ENCODE results near the gene CELF1.

CELF1 gene

DNA sequence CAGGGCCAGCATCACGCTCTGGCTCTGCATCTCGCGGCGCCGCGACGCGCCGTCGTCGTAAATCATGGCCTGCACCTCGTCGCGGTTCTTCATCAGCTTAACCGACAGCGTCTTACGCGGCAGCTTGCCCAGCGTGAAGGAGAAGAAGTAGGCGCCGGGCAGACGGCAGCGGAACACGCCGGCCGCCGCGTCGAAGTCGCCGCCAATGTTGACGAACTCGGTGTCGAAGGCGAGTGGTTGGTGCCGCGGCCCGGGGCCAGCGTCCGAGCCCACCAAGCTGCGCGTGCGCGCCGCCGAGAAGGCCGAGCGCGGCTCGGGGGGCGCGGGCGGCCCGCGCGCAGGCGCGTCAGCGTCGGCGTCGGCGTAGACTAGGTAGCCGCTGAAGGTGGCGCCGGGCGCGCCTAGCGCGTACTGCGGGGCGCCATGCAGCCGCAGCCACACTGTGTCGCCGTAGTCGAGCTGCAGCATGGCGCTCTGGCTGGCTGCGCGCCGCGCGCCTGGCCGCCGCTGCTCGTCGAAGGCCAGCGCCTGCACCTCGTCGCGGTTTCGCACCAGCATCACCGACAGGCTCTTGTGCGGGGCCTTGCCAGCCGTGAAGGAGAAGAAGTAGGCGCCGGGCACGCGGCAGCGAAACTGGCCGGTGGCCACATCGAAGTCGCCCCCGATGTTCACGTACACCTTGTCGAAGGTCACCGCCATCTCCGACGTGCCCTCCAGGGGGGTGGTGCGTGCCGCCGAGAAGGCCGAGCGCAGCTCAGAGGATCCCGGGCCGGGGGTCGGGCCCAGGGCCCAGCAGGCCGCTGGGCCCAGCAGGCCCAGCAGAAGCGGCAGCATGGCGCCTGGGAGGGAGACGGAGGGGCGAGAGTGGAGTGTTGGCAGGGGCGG, 37.3 kb upstream of the CELF1 start:
- TF ChIP-seq, protein P1, sequence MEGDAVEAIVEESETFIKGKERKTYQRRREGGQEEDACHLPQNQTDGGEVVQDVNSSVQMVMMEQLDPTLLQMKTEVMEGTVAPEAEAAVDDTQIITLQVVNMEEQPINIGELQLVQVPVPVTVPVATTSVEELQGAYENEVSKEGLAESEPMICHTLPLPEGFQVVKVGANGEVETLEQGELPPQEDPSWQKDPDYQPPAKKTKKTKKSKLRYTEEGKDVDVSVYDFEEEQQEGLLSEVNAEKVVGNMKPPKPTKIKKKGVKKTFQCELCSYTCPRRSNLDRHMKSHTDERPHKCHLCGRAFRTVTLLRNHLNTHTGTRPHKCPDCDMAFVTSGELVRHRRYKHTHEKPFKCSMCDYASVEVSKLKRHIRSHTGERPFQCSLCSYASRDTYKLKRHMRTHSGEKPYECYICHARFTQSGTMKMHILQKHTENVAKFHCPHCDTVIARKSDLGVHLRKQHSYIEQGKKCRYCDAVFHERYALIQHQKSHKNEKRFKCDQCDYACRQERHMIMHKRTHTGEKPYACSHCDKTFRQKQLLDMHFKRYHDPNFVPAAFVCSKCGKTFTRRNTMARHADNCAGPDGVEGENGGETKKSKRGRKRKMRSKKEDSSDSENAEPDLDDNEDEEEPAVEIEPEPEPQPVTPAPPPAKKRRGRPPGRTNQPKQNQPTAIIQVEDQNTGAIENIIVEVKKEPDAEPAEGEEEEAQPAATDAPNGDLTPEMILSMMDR (conservative IDR thresholded peaks at IDR 0.05; ENCODE audit: low read length) = no peak
- no peak for TF ChIP-seq EZH2phosphoT487 (IDR thresholded peaks at IDR 0.05; ENCODE audit: borderline replicate concordance)
- peak overlapping the region; percentile 88 for H3K9ac ChIP-seq (ENCODE audit: low read depth, low read length, poor library complexity, severe bottlenecking)
- no peak overlapping the region for H2AFZ ChIP-seq (ENCODE audit: low read length)

DNA sequence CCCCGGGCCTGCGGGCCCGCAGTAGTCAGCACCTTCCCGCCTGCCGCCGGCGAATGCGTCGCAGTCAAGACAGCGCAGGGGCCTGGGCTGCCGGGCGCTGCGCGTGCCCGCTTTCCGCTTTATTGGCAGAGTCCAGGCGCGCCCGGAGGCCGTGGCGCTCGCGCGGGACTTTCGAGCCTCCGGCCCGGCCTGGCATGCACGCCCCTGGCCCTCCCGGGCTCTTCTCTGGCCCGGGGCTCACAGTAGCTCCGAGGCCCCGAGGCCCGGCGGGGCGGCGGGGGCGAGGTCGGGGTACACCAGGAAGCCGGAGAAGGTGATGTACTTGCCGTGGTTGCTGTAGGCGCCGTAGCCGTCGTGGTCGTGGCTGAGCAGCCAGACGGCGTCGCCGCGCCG, 36.6 kb upstream of the CELF1 start:
- no peaks in the 10 kb centered on the region for H3K9me2 ChIP-seq (replicated peaks; ENCODE audit: low read depth, low read length)
- no peak for TF ChIP-seq EZH2phosphoT487 (IDR thresholded peaks at IDR 0.05; ENCODE audit: borderline replicate concordance)
- peak overlapping the region; percentile 72 for H3K4me2 ChIP-seq (ENCODE audit: low read depth, low read length, poor library complexity, severe bottlenecking)
- peaks cover 73% of the 10 kb centered on the region for H3K4me1 ChIP-seq (ENCODE audit: insufficient read depth, low read length, poor library complexity, severe bottlenecking)
- peak overlapping the region; percentile 65 for H3K9ac ChIP-seq (ENCODE audit: low read depth, low read length, poor library complexity, severe bottlenecking)
- peak overlapping the region; percentile 60 for H3K4me3 ChIP-seq (ENCODE audit: low read length, poor library complexity, severe bottlenecking)
- H2AFZ ChIP-seq (ENCODE audit: low read length) = no peak overlapping the region
- H3K79me2 ChIP-seq (ENCODE audit: insufficient read depth, low read length) = peaks cover 63% of the 10 kb centered on the region
- H3F3A ChIP-seq (ENCODE audit: low read depth) = peaks cover 12% of the 10 kb centered on the region; the same call in 1 of the 2 replicates
- H4K20me1 ChIP-seq (ENCODE audit: insufficient read depth, low read length, poor library complexity, severe bottlenecking) = no peaks in the 10 kb centered on the region
- H3K9me3 ChIP-seq (ENCODE audit: insufficient read depth, low read depth, low read length) = no peaks in the 10 kb centered on the region
- no peaks in the 10 kb centered on the region for H3K27me3 ChIP-seq (ENCODE audit: insufficient read depth, low read length, poor library complexity, severe bottlenecking)
- peaks cover 6% of the 10 kb centered on the region; the same call in 1 of the 2 replicates for H3K36me3 ChIP-seq (ENCODE audit: insufficient read depth, low read length)

More for the DNA sequence above, 37.3 kb upstream of the CELF1 start:
- Histone ChIP-seq H3K9me2 (replicated peaks; ENCODE audit: low read depth, low read length) (no peaks in the 10 kb centered on the region), H3K9me3 (ENCODE audit: insufficient read depth, low read depth, low read length) (no peaks in the 10 kb centered on the region), H3K4me1 (ENCODE audit: insufficient read depth, low read length, poor library complexity, severe bottlenecking) (peaks cover 80% of the 10 kb centered on the region), H3K79me2 (ENCODE audit: insufficient read depth, low read length) (peaks cover 63% of the 10 kb centered on the region), H3K36me3 (ENCODE audit: insufficient read depth, low read length) (peaks cover 1% of the 10 kb centered on the region; the same call in 1 of the 2 replicates), H3K27me3 (ENCODE audit: insufficient read depth, low read length, poor library complexity, severe bottlenecking) (no peaks in the 10 kb centered on the region), H3F3A (ENCODE audit: low read depth) (peaks cover 15% of the 10 kb centered on the region; the same call in 1 of the 2 replicates), H3K4me2 (ENCODE audit: low read depth, low read length, poor library complexity, severe bottlenecking) (peak overlapping the region; percentile 82), H3K4me3 (ENCODE audit: low read length, poor library complexity, severe bottlenecking) (peak overlapping the region; percentile 83), H4K20me1 (ENCODE audit: insufficient read depth, low read length, poor library complexity, severe bottlenecking) (no peaks in the 10 kb centered on the region)

DNA sequence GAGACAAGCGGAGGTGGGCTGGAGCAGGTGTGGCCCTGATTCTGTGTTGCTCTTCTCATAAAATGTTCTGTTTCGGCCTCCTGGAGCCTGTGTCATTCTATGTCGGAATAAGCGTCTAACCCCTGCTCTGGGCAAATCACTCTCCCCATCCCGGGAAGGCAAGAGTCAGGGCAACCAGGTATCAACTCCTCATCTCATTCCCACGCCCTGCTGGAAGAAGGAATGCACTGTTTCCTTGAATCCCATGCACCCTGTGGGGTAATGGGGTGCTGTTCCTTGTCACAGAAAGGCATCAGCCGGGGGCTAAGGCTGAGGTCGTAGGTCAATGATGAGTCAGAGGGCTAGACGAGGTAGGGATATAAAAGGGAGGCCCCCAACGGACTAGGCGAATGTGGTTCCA, 36.2 kb upstream of the CELF1 start:
- Histone ChIP-seq H3K9me2 (replicated peaks; ENCODE audit: low read depth, low read length) (no peaks in the 10 kb centered on the region), H3K4me3 (ENCODE audit: low read length, poor library complexity, severe bottlenecking) (peak overlapping the region; percentile 60), H3K4me1 (ENCODE audit: insufficient read depth, low read length, poor library complexity, severe bottlenecking) (peaks cover 69% of the 10 kb centered on the region), H2AFZ (ENCODE audit: low read length) (no peak overlapping the region), H4K20me1 (ENCODE audit: insufficient read depth, low read length, poor library complexity, severe bottlenecking) (no peaks in the 10 kb centered on the region), H3K9ac (ENCODE audit: low read depth, low read length, poor library complexity, severe bottlenecking) (peak overlapping the region; percentile 65), H3K4me2 (ENCODE audit: low read depth, low read length, poor library complexity, severe bottlenecking) (peak overlapping the region; percentile 72), H3F3A (ENCODE audit: low read depth) (peaks cover 15% of the 10 kb centered on the region; the same call in 1 of the 2 replicates), H3K36me3 (ENCODE audit: insufficient read depth, low read length) (peaks cover 9% of the 10 kb centered on the region; the same call in 1 of the 2 replicates), H3K9me3 (ENCODE audit: insufficient read depth, low read depth, low read length) (no peaks in the 10 kb centered on the region), H3K79me2 (ENCODE audit: insufficient read depth, low read length) (peaks cover 62% of the 10 kb centered on the region), H3K27me3 (ENCODE audit: insufficient read depth, low read length, poor library complexity, severe bottlenecking) (no peaks in the 10 kb centered on the region)
- TF ChIP-seq, protein P1 (conservative IDR thresholded peaks at IDR 0.05; ENCODE audit: low read length) = no peak
- TF ChIP-seq EZH2phosphoT487 (IDR thresholded peaks at IDR 0.05; ENCODE audit: borderline replicate concordance) = no peak
